ENCODE results near the gene TCL1A.

DNA sequence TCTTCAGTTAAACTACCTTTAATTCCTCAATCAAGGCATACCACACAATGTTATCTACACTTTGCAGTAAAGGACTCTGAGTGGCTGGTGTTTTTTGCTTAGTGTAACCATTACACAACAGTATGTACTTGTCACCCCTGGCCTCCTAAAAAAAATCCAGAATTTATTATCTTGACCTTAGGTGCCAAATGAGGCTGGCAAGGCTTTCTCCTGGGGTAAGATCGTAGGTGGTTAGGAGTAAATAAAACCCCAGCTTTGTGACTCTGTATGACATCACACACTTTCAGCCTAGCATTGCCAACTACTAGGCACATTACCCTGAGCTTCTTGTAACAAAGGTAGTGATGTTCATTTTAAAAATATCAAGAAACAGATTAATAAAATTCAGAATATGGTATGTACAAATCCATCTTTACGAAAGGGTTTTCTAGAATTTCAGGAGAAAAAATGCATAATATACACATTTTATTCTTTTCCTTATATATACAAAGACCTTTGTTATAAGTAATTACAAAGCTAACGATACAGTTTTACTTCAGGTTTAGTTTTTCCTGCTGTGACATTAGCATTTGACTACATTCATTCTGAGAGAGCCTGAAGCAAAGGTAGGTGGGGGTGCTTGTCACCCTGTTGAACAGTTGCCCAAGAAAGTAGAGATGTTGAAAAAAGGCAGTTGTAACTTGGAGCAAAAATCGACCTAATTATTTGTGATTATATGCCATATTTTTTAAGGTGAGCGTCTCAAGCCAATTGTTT is 13.5 kb downstream of the TCL1A start:
- TF ChIP-seq POLR2A (IDR thresholded peaks at IDR 0.05; ENCODE audit: low read depth, low read length) (no peak), POLR2AphosphoS5 (IDR thresholded peaks at IDR 0.05; ENCODE audit: low read depth, low read length) (no peak), TAF1 (IDR thresholded peaks at IDR 0.05; ENCODE audit: borderline replicate concordance, low read depth, low read length) (no peak)

All from GM12892 (cell line).